GM03348 (cell line): ENCODE data around the gene CHRNB1.

Experiments
- DNase-seq: peaks from one replicate; pipeline ENCODE4 v3.0.0; 2012; ENCODE audit warnings: low spot score

CHRNB1 gene

GRCh38 chr17:7415784-7416183 lies 29.1 kb upstream of the CHRNB1 start:
- DNase-seq = no peak

- no peak for DNase-seq
These were observed 28.5 kb upstream of the CHRNB1 start for GRCh38 chr17:7416323-7416722.

GRCh38 chr17:7417056-7417655 lies 27.7 kb upstream of the CHRNB1 start:
- no peak for DNase-seq

- no peak for DNase-seq
These were observed 26.2 kb upstream of the CHRNB1 start for GRCh38 chr17:7418472-7419152.

GRCh38 chr17:7419819-7420610 lies 24.8 kb upstream of the CHRNB1 start, which contains the start of gene SPEM1:
Gene SPEM1 (plus strand): TSS chr17:7420324. CDS start chr17:7420385, 61 bp downstream.
- DNase-seq = no peak

GRCh38 chr17:7421186-7421585 lies 23.7 kb upstream of the CHRNB1 start:
- DNase-seq = no peak

- DNase-seq = no peak
These were observed 21.2 kb upstream of the CHRNB1 start for GRCh38 chr17:7423679-7424078.

- DNase-seq = no peak
These were observed 19.5 kb upstream of the CHRNB1 start, which contains the start of gene SPEM2 for GRCh38 chr17:7425316-7425715. Gene SPEM2 (plus strand): TSS chr17:7425616. CDS start chr17:7425689, 73 bp downstream.

- DNase-seq = no peak
These were observed 19.1 kb upstream of the CHRNB1 start for GRCh38 chr17:7425756-7426155.

- no peak for DNase-seq
These were observed 18.5 kb upstream of the CHRNB1 start for GRCh38 chr17:7426203-7426863.

GRCh38 chr17:7426896-7427489 lies 17.9 kb upstream of the CHRNB1 start:
- no peak for DNase-seq

GRCh38 chr17:7427549-7427948 lies 17.3 kb upstream of the CHRNB1 start:
- DNase-seq = no peak

- DNase-seq = no peak
These were observed 16.3 kb upstream of the CHRNB1 start, which contains the start of gene SPEM3 for GRCh38 chr17:7428557-7428956. Gene SPEM3 (plus strand): TSS chr17:7428857. CDS start chr17:7428903, 46 bp downstream.

- no peak for DNase-seq
These were observed 15.1 kb upstream of the CHRNB1 start for GRCh38 chr17:7429722-7430121.

GRCh38 chr17:7431231-7431630 lies 13.6 kb upstream of the CHRNB1 start:
- no peak for DNase-seq

- no peak for DNase-seq
These were observed 12.6 kb upstream of the CHRNB1 start for GRCh38 chr17:7432296-7432695.

GRCh38 chr17:7435676-7436555 lies 8.9 kb upstream of the CHRNB1 start:
- DNase-seq = no peak

- peak; percentile 91 for DNase-seq
These were observed 8.1 kb upstream of the CHRNB1 start for GRCh38 chr17:7436556-7437368.

GRCh38 chr17:7437369-7437863 lies 7.4 kb upstream of the CHRNB1 start:
- no peak for DNase-seq
